CD4-positive, alpha-beta T cell treated with Interleukin-1 beta for 1 hour (primary cell): Measurements from ENCODE around the gene UBR4.
"Not testable (repeated sequence)": the region's sequence is repeated elsewhere in the genome, so short reads cannot be mapped to it uniquely, and the experiment has no call there.

Experiments used
- DNase-seq, 2 donors: peaks; one replicate each; pipeline ENCODE4 v3.0.0-alpha.2; 2020 to 2022

The UBR4 gene

GRCh38 chr1:19219451-19219850 lies 9.4 kb upstream of the UBR4 start:
- DNase-seq: no peak

GRCh38 chr1:19216585-19216984 lies 6.5 kb upstream of the UBR4 start:
- not testable (repeated sequence) for DNase-seq

DNA sequence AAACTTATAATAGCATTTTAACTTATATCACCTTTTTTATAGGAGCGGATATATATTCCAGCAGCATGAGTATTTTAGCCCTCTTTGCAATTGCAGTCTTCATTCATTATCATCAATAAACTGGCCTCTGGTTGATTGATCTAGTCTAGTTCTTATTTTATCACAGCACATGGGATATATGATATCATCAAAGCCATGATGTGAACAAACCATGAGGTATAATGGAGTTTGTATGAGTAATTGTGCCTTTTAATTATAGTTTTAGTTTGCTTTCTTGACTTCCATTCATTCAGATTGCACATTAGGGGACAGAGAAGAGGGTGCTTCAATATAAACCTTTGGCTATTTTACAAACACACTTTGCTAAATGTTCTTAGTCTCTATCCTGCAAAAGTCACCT lies 3.5 kb upstream of the UBR4 start:
- no peak for DNase-seq

- DNase-seq: no peak
Measured at GRCh38 chr1:19212167-19212566, 2.1 kb upstream of the UBR4 start.

- DNase-seq: no peak
Measured at GRCh38 chr1:19210772-19211549, 895 bp upstream of the UBR4 start.

DNA sequence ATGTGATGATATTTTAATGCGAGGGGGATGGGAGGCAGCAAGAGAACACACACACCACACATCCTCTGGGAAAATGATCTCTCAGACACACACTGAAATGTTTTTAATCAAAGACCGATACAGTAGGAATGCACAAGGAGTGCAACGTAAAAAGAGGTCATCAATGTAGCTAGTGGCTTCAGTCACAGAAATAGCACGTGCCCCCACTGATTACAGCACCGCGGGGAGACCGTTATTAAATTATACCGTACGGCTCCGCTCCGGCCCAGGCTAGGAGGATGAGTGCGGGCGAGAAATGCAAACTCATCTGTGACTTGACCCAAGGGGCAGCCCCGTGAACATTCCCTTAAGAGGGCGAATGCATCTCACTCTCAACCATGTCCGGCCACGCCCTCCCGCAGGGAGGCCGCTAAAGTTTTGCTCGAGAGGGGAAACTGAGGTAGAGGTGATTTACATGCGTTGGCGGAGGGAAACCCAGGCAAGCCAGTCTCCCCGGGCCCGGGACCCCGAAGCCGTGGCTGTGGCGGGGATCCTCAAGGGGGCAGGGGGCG lies 552 bp downstream of the UBR4 start:
- peak; percentile 57 to 66 for DNase-seq

DNA sequence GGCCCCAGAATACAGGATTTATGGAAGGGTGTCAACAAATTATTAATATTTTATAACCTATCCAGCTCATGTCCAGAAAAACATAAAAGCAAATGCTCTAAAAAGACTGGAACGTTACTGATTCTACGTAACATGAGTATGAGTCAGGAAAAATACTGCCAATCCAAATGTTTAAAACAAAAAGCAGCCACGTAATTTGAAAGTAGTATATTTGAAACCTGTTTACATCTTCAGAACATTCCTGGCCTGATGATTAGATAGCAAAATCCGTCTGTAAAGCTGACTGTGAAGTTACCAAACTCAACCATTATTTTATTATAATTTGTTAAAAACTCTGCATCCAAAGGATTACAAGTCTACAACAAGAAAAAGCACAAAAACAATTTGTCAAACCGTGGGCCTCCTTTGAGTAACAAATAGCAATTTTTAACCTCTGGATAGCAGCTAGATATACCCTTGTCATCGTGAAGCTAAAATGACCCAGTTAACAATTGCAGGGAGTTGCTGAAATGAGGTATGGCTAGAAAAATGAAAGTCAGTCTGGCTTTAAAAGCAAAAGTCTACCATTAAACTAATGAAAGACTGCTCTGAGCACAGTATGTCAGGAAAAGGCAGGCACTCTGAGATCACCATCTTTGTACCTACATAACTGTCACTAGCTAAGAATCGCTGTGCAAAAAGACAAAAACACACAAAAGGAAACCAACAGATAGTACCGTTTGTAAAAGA lies 1.2 kb downstream of the UBR4 start:
- peak in 1 of 2 donors; percentile 8 for DNase-seq

GRCh38 chr1:19206947-19207346 lies 3.1 kb downstream of the UBR4 start:
- no peak for DNase-seq

- no peak for DNase-seq
Measured at GRCh38 chr1:19205845-19206244, 4.2 kb downstream of the UBR4 start.

GRCh38 chr1:19205403-19205802 lies 4.7 kb downstream of the UBR4 start:
- DNase-seq: no peak

DNA sequence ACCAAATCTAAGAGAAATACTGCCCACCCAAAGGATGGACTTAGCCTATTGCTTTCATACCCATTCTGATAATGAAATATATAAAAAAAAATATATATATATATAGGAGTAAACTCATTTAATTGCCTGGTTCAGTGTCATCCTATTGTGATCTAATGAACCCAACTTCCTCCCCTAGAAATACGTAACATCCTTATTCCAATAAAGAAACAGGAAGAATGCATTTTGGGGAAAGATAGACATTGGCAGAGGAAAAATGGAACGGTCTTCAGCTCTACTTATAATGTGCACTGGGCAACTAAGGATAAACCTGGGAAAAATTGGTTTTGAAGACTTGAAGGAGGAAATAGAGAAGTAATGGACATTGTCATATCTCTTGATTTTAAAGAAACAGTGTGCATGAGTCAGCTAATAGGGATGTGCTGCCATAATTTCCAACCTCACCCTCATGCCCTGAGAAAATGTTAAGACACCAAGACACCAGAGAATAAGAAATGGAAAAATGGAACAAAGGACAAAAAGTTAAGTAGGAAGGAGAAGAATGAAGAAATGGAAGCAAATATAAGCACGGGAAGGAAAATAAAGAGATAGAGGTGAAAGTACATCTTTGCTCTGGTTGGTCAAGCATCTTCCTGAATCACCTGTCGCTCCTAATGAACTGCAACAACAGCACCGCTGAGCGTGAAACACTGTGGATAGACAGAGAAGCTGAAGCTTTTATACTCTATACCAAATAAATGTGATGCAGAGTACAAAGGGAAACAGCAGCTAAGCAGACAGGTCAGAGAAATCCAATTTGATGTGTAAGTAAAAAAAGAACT lies 5.4 kb downstream of the UBR4 start:
- no peak for DNase-seq

- DNase-seq: no peak
Measured at GRCh38 chr1:19203440-19203839, 6.6 kb downstream of the UBR4 start.

DNA sequence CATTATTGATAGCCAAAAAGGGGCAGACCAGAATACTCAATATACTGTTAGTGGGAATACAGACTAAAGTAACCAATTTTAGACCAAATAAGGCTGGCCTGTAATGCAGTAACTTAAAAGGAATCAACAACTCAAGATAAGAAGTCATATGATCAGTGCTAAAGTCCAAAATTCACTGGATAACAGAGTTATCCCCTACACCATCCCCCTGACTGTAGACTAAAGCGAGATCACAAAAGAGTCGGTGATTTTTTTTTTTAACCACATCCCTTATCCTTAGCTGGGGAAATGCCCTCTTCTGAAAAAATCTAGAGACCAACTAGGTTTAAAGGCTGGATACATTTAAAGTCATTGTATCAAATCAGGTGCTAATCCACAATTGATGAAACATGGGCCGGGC lies 7.7 kb downstream of the UBR4 start:
- peak in 1 of 2 donors; percentile 11 for DNase-seq

- DNase-seq: no peak
Measured at GRCh38 chr1:19199969-19200604, 10.0 kb downstream of the UBR4 start.

DNA sequence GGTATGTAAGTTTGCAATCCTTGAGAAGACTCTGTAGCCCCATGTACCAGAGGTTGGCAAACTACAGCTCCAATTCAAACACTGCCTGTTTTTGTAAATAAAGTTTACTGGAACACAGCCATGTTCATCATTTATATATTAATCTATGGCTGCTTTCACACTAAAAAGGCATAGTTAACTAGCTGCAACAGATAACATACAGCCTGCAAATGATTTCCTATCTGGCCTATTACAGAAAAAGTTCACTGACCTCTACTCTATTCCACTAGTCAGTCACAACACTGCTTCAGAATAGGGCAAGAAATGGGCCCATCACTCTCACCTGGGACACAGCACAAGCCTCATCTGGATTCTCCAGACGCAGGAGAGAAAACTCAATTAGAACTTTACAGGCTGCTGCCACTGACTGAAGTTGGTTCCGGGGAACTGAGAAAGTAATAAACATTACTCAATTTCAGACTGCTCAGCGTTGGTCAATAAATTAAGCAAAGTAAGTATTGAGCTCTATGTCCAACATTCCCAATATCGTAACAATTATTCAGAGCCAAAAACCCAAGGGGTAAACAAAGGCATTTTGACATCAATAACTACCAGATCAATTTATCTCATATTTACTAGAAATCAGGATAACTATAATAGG lies 10.6 kb downstream of the UBR4 start:
- no peak for DNase-seq

- no peak for DNase-seq
Measured at GRCh38 chr1:19198820-19199219, 11.2 kb downstream of the UBR4 start.

GRCh38 chr1:19197845-19198244 lies 12.2 kb downstream of the UBR4 start:
- no peak for DNase-seq

- DNase-seq: no peak
Measured at GRCh38 chr1:19196331-19196730, 13.7 kb downstream of the UBR4 start.

DNA sequence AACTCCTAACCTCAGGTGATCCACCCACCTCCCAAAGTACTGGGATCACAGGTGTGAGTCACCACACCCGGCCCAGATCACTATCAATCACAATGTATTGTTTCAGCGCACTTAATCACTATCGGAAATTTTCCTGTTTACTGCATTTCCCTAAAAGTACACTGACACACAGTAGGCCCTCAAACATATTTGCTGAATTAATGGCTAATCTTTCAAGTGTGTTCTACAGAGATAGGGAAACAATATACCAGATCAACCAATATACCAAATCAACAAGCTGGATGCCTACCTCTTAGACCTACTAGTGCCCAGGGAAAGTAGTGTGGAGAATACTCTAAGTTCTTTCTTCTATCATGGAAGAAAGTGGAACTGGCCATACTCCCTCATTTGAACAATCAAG lies 17.1 kb downstream of the UBR4 start:
- DNase-seq: no peak

DNA sequence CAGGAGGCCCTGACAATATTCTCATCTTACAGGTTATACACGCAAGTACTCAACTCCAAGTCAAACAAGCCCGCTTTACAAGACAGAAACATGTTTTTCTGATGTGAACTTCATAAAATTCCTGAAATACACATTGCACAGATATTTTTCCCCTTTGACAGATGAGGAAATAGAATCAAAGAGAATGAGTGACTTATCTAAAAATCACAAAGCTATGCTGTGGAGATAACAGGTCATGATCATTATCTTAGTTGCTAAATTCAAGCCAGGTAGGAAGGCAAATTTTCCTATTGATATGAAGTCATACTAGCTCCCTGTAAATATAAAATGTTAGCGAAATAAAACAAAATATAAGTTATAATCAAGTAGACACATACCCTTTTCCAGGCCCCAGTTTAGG lies 18.3 kb downstream of the UBR4 start:
- DNase-seq: no peak

- DNase-seq: no peak
Measured at GRCh38 chr1:19190468-19190867, 19.6 kb downstream of the UBR4 start.

DNA sequence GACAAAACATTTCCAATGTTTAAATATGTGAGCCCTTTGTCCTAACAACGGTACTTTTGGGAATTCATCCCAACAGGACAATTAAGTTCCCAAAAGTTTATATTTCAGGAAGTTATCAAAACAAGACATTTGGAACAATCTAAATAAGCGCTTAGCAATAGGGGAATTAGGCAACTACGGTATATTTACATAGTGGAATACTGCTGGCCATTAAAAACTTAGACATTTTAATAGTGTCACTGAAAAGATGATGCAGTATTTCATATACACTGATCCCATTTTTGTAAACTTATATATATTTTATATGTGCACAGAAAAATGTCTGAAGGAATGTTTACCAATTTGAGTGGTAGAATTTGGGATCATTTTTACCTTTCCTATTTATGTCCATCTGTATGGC lies 20.8 kb downstream of the UBR4 start:
- DNase-seq: no peak
